ENCODE results near the gene PGLYRP4. TPM values are rescaled to one million over a fixed set of nuclear protein-coding genes. Genes with fewer than 3 reads are reported as not detected.

PGLYRP4 gene
- total RNA-seq, 1 experiment from 2014 or later: not detected

DNA sequence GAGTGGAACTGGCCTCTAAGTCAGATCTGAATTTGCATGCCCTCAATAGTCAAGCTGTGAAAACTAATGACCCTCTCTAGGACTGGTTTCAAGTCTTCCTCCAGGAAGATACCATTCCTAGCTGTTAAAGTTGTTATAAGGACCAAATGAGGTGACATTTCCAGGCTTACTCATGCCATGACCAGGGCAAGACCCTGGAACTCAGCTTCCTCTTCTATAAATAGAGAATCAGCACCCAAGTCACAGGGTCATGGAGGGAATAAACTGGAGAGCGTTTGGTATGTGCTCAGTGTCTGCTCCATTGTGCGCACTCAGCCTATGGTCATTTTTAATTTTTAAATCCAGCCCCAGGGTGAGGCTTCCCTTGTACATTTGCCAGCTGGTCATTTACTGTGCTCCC, 11.5 kb upstream of the PGLYRP4 start:
- ChIA-PET POLR2A (no interaction called here), CTCF (interaction anchor here (4.0 kb wide), 1 partner anchor 135 kb away, joined by 32 read pairs; no protein-coding TSS in a partner anchor)
- Mint-ChIP-seq H3K9me3 (no peaks in the 10 kb centered on the region), H3K36me3 (no peaks in the 10 kb centered on the region), H3K27ac (no peak overlapping the region), H3K27me3 (ENCODE audit: low read depth) (no peaks in the 10 kb centered on the region; the same call in 1 of the 2 replicates), H3K4me1 (peaks cover 6% of the 10 kb centered on the region; the same call in 1 of the 2 replicates), H3K4me3 (no peak overlapping the region)
- TF ChIP-seq, protein P1, sequence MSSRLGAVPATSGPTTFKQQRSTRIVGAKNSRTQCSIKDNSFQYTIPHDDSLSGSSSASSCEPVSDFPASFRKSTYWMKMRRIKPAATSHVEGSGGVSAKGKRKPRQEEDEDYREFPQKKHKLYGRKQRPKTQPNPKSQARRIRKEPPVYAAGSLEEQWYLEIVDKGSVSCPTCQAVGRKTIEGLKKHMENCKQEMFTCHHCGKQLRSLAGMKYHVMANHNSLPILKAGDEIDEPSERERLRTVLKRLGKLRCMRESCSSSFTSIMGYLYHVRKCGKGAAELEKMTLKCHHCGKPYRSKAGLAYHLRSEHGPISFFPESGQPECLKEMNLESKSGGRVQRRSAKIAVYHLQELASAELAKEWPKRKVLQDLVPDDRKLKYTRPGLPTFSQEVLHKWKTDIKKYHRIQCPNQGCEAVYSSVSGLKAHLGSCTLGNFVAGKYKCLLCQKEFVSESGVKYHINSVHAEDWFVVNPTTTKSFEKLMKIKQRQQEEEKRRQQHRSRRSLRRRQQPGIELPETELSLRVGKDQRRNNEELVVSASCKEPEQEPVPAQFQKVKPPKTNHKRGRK (CRISPR knock-in tag; IDR thresholded peaks at IDR 0.05; ENCODE audit: borderline replicate concordance): no peak
- TF ChIP-seq, protein P2, sequence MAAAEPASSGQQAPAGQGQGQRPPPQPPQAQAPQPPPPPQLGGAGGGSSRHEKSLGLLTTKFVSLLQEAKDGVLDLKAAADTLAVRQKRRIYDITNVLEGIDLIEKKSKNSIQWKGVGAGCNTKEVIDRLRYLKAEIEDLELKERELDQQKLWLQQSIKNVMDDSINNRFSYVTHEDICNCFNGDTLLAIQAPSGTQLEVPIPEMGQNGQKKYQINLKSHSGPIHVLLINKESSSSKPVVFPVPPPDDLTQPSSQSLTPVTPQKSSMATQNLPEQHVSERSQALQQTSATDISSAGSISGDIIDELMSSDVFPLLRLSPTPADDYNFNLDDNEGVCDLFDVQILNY (CRISPR knock-in tag; IDR thresholded peaks at IDR 0.05): no peak
- TF ChIP-seq SP1 (CRISPR knock-in tag; conservative IDR thresholded peaks at IDR 0.05) (no peak), ZNF232 (CRISPR knock-in tag; IDR thresholded peaks at IDR 0.05) (no peak), ZBTB43 (CRISPR knock-in tag; IDR thresholded peaks at IDR 0.05) (no peak), ELF4 (CRISPR knock-in tag; IDR thresholded peaks at IDR 0.05; ENCODE audit: low read depth) (no peak), ETV6 (CRISPR knock-in tag; IDR thresholded peaks at IDR 0.05) (no peak), IRF2 (CRISPR knock-in tag; IDR thresholded peaks at IDR 0.05; ENCODE audit: borderline replicate concordance, low read depth) (no peak), FOXJ3 (CRISPR knock-in tag; IDR thresholded peaks at IDR 0.05; ENCODE audit: borderline replicate concordance) (no peak), NFE2L1 (CRISPR knock-in tag; IDR thresholded peaks at IDR 0.05) (no peak), AR (CRISPR knock-in tag; IDR thresholded peaks at IDR 0.05) (no peak)
- TF ChIP-seq, protein P3, sequence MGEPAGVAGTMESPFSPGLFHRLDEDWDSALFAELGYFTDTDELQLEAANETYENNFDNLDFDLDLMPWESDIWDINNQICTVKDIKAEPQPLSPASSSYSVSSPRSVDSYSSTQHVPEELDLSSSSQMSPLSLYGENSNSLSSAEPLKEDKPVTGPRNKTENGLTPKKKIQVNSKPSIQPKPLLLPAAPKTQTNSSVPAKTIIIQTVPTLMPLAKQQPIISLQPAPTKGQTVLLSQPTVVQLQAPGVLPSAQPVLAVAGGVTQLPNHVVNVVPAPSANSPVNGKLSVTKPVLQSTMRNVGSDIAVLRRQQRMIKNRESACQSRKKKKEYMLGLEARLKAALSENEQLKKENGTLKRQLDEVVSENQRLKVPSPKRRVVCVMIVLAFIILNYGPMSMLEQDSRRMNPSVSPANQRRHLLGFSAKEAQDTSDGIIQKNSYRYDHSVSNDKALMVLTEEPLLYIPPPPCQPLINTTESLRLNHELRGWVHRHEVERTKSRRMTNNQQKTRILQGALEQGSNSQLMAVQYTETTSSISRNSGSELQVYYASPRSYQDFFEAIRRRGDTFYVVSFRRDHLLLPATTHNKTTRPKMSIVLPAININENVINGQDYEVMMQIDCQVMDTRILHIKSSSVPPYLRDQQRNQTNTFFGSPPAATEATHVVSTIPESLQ (CRISPR knock-in tag; IDR thresholded peaks at IDR 0.05): no peak
- TF ChIP-seq, protein P4, sequence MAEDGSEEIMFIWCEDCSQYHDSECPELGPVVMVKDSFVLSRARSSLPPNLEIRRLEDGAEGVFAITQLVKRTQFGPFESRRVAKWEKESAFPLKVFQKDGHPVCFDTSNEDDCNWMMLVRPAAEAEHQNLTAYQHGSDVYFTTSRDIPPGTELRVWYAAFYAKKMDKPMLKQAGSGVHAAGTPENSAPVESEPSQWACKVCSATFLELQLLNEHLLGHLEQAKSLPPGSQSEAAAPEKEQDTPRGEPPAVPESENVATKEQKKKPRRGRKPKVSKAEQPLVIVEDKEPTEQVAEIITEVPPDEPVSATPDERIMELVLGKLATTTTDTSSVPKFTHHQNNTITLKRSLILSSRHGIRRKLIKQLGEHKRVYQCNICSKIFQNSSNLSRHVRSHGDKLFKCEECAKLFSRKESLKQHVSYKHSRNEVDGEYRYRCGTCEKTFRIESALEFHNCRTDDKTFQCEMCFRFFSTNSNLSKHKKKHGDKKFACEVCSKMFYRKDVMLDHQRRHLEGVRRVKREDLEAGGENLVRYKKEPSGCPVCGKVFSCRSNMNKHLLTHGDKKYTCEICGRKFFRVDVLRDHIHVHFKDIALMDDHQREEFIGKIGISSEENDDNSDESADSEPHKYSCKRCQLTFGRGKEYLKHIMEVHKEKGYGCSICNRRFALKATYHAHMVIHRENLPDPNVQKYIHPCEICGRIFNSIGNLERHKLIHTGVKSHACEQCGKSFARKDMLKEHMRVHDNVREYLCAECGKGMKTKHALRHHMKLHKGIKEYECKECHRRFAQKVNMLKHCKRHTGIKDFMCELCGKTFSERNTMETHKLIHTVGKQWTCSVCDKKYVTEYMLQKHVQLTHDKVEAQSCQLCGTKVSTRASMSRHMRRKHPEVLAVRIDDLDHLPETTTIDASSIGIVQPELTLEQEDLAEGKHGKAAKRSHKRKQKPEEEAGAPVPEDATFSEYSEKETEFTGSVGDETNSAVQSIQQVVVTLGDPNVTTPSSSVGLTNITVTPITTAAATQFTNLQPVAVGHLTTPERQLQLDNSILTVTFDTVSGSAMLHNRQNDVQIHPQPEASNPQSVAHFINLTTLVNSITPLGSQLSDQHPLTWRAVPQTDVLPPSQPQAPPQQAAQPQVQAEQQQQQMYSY (CRISPR knock-in tag; IDR thresholded peaks at IDR 0.05): no peak
- TF ChIP-seq, protein P5, sequence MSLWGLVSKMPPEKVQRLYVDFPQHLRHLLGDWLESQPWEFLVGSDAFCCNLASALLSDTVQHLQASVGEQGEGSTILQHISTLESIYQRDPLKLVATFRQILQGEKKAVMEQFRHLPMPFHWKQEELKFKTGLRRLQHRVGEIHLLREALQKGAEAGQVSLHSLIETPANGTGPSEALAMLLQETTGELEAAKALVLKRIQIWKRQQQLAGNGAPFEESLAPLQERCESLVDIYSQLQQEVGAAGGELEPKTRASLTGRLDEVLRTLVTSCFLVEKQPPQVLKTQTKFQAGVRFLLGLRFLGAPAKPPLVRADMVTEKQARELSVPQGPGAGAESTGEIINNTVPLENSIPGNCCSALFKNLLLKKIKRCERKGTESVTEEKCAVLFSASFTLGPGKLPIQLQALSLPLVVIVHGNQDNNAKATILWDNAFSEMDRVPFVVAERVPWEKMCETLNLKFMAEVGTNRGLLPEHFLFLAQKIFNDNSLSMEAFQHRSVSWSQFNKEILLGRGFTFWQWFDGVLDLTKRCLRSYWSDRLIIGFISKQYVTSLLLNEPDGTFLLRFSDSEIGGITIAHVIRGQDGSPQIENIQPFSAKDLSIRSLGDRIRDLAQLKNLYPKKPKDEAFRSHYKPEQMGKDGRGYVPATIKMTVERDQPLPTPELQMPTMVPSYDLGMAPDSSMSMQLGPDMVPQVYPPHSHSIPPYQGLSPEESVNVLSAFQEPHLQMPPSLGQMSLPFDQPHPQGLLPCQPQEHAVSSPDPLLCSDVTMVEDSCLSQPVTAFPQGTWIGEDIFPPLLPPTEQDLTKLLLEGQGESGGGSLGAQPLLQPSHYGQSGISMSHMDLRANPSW (CRISPR knock-in tag; conservative IDR thresholded peaks at IDR 0.05; ENCODE audit: low read depth): no peak
- TF ChIP-seq, protein P6, sequence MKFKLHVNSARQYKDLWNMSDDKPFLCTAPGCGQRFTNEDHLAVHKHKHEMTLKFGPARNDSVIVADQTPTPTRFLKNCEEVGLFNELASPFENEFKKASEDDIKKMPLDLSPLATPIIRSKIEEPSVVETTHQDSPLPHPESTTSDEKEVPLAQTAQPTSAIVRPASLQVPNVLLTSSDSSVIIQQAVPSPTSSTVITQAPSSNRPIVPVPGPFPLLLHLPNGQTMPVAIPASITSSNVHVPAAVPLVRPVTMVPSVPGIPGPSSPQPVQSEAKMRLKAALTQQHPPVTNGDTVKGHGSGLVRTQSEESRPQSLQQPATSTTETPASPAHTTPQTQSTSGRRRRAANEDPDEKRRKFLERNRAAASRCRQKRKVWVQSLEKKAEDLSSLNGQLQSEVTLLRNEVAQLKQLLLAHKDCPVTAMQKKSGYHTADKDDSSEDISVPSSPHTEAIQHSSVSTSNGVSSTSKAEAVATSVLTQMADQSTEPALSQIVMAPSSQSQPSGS (CRISPR knock-in tag; IDR thresholded peaks at IDR 0.05; ENCODE audit: borderline replicate concordance, low read depth): no peak
- DNase-seq (ENCODE audit: low spot score) (no peak), ATAC-seq (no peak)
